GM21717 (cell line): Measurements from ENCODE around the gene CDIPT.

Source experiments
- ATAC-seq: cut with Tn5 transposase; IDR thresholded peaks from one replicate; pipeline ENCODE4 v1.9.1; 2021; ENCODE audit warnings: mild to moderate bottlenecking, moderate library complexity; ENCODE audit not compliant: unreplicated experiment

The CDIPT gene

DNA sequence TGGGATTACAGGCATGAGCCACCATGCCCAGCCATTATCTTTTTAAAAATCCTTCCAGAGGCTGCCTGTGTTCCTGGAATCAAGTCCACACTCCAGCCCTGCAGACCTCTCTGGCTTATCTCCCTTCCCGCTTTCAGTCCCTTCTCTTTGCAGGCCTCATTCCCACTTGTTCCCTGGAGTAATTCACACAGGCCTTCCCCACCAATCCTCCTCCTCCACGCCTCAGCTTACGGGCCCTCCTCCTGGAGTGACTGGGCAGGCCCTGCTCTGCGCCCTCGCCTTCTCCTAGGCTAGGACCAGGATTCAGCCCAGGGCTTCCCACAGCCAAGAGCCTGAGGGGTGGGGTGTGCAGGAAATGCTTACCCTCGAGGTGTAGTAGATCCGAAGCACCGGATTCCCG lies 2.8 kb downstream of the CDIPT start:
- no peak for ATAC-seq

DNA sequence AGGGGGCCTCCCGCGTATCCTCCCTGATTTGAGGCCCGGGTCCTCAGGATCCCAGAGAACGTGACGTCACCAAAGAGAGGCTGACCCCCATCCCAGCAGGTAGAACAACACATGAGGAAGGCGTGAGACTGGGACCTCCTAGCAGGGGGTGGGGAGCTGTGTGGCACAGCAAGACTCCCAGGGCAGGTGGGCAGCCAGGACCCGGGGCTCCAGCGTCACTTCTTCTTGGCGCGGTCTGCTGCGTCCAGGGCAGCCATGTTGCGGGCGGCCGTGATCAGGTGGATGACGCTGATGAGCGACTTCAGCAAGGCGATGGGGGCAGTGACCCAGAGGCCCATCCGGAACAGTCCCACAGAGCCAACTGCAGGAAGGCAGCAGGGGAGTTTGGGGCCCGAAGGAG lies 4.1 kb downstream of the CDIPT start:
- no peak for ATAC-seq

DNA sequence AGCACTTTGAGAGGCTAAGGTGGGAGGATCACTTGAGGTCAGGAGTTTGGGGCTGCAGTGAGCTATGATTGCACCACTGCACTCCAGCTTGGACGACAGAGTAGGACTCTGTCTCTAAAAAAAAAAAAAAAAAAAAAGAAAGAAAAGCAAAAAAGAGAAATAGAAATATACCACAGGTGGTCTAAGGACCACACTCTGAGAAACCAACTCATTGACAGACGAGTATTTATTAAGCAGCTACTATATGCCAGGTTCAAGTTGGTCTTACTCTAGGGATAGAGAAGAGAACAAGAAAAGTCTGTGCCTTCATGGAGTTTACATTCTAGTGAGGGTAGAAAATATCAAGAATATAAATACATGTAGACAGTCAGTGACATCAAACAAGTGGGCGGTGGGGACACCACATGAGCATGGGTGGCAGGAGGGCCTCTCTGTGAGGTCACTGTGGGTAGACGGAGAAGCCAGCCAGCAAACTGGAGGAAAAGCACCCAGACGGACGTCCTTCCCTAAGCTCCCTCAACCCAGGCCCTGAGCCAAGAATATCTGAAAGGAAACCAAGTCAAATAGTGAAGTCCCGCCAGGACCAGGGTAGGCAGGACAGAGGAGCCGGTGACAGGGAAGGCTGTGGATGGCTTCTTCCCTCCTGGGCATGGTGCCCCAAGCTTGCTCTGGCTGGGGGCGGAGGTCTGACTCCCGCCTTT lies 4.7 kb downstream of the CDIPT start:
- no peak for ATAC-seq

GRCh38 chr16:29857133-29857760 lies 5.8 kb downstream of the CDIPT start:
- no peak for ATAC-seq

DNA sequence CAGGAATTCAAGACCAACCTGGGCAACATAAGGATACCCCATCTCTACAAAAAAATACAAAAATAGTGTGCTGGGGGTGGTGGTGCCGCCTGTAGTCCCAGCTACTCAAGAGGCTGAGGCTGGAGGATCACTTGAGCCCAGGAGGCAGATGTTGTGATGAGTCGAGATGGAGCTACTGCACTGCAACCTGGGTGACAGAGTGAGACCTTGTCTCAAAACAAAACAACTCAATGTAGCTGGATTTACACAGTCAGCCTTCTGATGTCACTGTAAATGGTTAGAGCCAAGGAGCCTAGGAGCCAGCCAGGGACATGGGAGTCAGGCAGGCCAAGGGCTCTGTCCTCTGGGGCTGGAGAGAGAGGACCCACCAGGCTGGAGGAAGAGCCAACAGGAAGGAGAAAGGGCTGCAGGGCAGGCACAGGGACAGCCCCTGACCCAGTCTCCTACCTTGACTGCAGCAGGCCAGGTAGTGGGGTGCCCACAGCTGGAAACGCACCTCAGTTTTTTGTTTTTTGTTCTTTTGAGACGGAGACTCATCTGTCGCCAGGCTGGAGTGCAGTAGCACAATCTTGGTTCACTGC lies 8.4 kb downstream of the CDIPT start:
- no peak for ATAC-seq

GRCh38 chr16:29852654-29853053 lies 10.4 kb downstream of the CDIPT start:
- ATAC-seq, result no peak

- no peak for ATAC-seq
Observed at GRCh38 chr16:29850998-29851397, 12.0 kb downstream of the CDIPT start.

- no peak for ATAC-seq
Observed at GRCh38 chr16:29849505-29849904, 13.5 kb downstream of the CDIPT start.

DNA sequence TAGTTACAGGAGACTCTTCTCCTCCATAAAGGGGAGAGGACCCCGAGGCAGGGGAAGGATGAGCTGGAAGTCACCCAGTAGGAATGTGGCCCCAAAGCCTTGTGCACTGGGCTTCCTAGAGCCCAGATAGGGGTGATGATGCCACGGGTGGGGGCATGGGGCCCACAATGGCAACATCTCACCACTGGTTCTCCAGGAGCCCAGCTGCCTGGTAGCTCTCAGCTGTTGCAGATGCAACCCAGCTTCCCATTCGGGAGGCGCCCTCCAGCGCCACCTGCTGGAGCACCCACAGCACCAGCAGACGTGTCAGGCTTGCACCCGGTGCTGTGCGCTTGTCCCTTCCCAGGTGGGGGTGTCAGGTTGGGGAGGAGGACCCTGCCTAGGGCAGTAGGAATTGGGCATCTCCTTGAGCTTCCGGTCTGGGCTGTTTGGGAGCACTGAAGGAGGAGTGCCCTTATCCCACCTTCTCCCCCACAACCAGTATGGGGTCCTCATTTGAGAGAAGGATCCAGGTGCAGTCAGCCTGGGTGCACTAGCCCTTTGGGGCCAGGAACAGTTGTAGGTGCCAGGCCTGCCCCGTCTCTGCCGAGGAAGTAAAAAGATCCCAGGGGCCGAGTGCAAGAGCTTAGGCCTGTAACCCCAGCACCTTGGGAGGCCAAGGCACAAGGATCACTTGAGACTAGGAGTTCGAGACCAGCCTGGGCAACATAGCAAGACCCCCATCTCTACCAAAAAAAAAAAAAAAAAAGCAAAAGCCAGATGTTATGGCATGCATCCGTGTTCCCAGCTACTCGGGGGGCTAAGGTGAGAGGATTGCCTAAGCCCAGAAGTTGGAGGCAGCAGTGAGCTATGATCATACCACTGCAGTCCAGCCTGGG lies 14.4 kb downstream of the CDIPT start:
- no peak for ATAC-seq

DNA sequence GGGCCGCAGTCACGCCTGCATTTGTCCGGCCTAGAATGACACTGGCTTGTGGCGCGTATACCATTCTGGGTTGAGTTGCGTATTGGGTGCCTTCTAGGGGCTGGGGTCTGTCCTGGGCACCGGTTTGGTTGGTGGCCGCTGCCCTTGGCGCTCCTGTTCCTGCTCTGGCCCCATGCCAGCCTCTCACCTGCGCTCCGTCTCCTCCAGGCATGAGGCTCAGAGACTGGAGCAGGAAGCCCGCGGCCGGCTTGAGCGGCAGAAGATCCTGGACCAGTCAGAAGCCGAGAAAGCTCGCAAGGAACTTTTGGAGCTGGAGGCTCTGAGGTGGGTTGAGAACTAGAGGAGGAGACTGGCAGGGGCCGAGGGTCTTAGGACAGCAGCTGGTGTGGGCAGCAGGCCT lies 17.4 kb downstream of the CDIPT start:
- ATAC-seq, result no peak

- no peak for ATAC-seq
Observed at GRCh38 chr16:29844575-29845331, 18.3 kb downstream of the CDIPT start.

DNA sequence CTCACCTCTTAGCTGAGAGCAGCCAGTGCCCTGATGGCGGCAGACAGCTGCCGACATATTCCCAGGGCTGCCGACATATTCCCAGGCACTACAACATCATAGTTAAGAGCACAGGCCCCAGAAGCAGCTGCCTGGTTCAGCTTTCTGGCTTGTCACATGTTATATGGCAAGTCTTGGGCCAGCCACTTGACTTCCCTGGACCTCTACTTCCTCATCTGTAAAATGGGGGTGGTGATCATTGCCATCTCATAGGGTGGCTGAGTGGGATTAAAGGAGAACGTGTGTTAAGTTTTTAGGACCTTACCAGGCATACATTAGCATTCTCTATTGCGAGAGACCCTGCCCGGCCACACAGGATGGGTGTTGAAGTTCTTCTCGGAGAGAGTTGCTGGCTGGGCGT lies 19.1 kb downstream of the CDIPT start:
- no peak for ATAC-seq

DNA sequence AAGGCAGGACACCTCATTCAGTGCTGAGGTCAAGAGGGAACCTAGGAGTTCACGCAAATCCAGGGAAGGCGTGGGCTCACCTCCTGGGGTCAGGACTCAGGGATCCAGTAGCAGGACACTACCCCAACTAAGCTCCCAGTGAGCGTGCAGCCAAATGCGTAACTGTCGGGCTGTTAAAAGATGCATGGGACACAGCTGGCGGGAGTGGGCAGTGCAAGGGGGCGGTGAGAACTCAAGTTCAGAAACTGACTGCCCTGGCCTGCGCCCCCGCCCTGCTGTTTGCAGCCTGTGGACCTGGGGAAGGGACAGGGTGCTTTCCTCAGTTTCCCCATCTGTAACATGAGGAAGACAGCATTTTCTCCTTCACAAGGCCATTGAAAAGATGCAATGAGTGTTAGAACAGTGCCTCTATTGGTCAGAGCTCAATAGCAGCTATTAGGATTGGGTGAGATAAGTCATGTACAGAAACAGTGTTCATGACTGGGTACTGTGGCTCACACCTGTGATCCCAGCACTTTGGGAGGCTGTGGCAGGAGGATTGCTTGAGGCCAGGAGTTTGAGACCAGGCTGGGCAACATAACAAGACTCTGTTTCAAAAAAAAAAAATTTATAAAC lies 20.2 kb downstream of the CDIPT start:
- ATAC-seq, result no peak

- no peak for ATAC-seq
Observed at GRCh38 chr16:29841631-29842030, 21.4 kb downstream of the CDIPT start.

DNA sequence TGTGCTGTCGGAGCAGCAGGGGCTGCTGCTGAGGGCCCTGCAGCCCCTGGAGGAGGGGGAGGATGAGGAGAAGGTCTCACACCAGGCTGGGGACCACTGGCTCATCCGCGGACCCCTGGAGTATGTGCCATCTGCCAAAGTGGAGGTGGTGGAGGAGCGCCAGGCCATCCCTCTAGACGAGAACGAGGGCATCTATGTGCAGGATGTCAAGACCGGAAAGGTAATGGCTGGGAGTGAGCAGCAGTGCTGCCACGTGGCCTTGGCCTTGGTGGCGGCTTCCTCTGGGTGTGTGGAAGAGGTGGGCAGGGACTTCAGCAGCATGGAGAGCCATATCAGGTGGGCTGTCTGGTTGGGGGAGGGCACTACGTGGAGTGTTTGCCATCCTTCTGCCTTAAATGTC lies 22.8 kb downstream of the CDIPT start:
- no peak for ATAC-seq

DNA sequence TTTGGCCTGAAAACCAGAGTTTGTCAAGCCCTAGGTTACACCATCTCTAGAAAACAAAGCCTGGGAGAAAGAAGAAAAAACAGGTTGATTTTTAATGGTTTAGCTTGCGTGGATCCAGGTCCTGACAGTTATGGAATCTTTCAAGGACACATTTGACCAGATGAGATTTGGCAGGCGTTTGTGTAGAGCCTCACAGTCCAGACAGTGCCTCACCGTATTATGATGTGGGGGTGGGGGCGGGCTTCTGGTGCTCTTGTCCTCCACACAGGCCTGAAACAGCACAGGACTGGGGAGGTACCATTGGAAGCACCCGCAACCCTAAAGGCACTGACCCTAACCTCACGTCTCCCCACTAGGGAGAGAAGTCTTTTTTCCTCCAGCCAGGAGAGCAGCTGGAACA lies 23.2 kb downstream of the CDIPT start:
- no peak for ATAC-seq

- ATAC-seq, result no peak
Observed at GRCh38 chr16:29837841-29838240, 25.2 kb downstream of the CDIPT start.

- no peak for ATAC-seq
Observed at GRCh38 chr16:29836623-29837022, 26.4 kb downstream of the CDIPT start.

DNA sequence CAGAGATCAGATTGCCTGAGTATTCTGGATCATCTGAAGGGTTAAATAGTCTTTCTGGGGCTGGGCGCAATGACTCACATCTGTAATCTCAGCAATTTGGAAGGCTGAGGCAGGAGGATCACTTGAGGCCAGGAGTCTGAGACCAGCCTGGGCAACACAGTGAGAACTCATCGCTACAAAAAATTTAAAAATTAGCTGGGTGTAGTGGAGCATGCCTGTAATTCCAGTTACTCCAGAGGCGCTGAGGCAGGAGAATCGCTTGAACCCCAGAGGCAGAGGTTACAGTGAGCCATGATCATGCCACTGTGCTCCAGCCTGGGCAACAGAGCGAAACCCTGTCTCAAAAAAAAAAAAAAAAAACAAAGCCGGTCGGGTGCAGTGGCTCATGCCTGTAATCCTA lies 27.1 kb downstream of the CDIPT start:
- no peak for ATAC-seq

DNA sequence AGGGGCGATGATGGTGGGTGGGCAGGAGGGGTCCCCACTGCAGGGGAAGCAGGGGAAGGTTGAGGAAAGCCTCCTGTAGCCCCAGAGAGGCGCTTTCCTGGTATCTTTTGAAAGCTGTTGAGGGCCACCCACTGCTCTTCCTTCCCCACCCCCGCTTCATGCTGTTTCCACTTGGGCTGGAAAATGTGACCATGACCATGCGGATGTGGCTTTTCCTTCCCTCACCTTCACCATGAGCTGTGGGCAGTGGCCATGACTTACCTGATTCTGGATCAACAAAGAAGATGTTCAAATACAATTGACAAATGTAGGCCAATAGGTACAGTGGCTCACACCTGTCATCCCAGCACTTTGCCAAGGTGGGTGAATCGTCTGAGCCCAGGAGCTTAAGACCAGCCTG lies 28.9 kb downstream of the CDIPT start:
- ATAC-seq, result no peak
